Small intestine (tissue), 7 donors: ENCODE measurements around the gene TNNC2. TPM values are rescaled to one million over a fixed set of nuclear protein-coding genes. Genes with fewer than 3 reads are reported as not detected.

Experiments used
- DNase-seq, 2 donors: peaks; one replicate each; pipeline versions ENCODE4 v3.0.0 to v3.0.0-alpha.2; 2013
- FAIRE-seq: peaks from 2 replicates; lab custom pipeline; 2012; peaks lifted over from hg19 to GRCh38; lab: Jason Lieb, UNC
- H3K27ac ChIP-seq, 3 donors: one replicate each; pipeline ENCODE4 v1.5.1; 2013; ENCODE audit warnings: low read length in 2 of 3, mild to moderate bottlenecking in 2 of 3, control low read depth in 1 of 3, inconsistent platforms in 1 of 3, low read depth in 1 of 3, moderate library complexity in 1 of 3
- H3K27me3 ChIP-seq, 3 donors: one replicate each; pipeline ENCODE4 v1.6.1; 2013; ENCODE audit warnings: low read length in 3 of 3, inconsistent platforms in 1 of 3; ENCODE audit not compliant: control insufficient read depth in 3 of 3, insufficient read depth in 3 of 3
- H3K36me3 ChIP-seq, 3 donors: one replicate each; pipeline ENCODE4 v1.6.1; 2013; ENCODE audit warnings: low read length in 3 of 3, inconsistent platforms in 1 of 3, low read depth in 1 of 3, mild to moderate bottlenecking in 1 of 3, moderate library complexity in 1 of 3; ENCODE audit not compliant: control insufficient read depth in 3 of 3, insufficient read depth in 2 of 3
- H3K4me1 ChIP-seq, 3 donors: one replicate each; pipeline ENCODE4 v1.6.1; 2013; ENCODE audit warnings: low read length in 2 of 3, inconsistent platforms in 1 of 3, low read depth in 1 of 3, mild to moderate bottlenecking in 1 of 3, moderate library complexity in 1 of 3; ENCODE audit not compliant: control insufficient read depth in 3 of 3, insufficient read depth in 2 of 3
- H3K4me3 ChIP-seq, 3 donors: one replicate each; pipeline ENCODE4 v1.5.1; 2013; ENCODE audit warnings: low read length in 3 of 3, control low read depth in 1 of 3, inconsistent platforms in 1 of 3, low read depth in 1 of 3, mild to moderate bottlenecking in 1 of 3, moderate library complexity in 1 of 3
- H3K9me3 ChIP-seq, 2 donors: one replicate each; pipeline ENCODE4 v1.6.1; 2013; ENCODE audit warnings: low read depth in 1 of 2, low read length in 1 of 2; ENCODE audit not compliant: control insufficient read depth in 2 of 2, insufficient read depth in 1 of 2
- WGBS, 3 donors: extraction: QIAGEN DNeasy Blood & Tissue Kit; methylation state at CpG; one replicate each; pipeline ENCODE4 v1.1.7; 2013; 5-methylcytosine and 5-hydroxymethylcytosine counted together
- polyA plus RNA-seq, 4 donors: library from polyadenylated mRNA; stranded (reverse) in 3 of 4; unstranded in 1 of 4; fragments of 200-250 nt in 3 of 4; fragments of 120-200 nt in 1 of 4; gene quantifications; one replicate each; pipeline versions ENCODE4 v1.2.1 to v1.2.3, GENCODE V29; 2013
- donor health status: healthy with polysubstance abuse.
- donor health status: control.
- donor health status: control.
- donor health status: Bipolar disorder and iron deficiency.
- donor health status: healthy.

TNNC2 gene
- polyA plus RNA-seq, 4 donors, result 2.6 to 23.7 (median 13.5) TPM

- no peak for DNase-seq
- Histone ChIP-seq H3K9me3 (no peaks in the 10 kb centered on the region), H3K27me3 (no peaks in the 10 kb centered on the region), H3K27ac (peak overlapping the region in 1 of 3 donors; percentile 16), H3K36me3 (peaks cover 14 to 68% (median 20%) of the 10 kb centered on the region in 3 donors), H3K4me1 (no peaks in the 10 kb centered on the region), H3K4me3 (no peak overlapping the region)
- 49 to 82% (median 63%) methylated on average over 5 of the region's 5 CpGs for WGBS, 3 donors
- FAIRE-seq, result no peak
Measured at GRCh38 chr20:45842169-45842812, 15.2 kb upstream of the TNNC2 start.

- H3K9me3 ChIP-seq, result no peaks in the 10 kb centered on the region
- H3K36me3 ChIP-seq, result peaks cover 14 to 63% (median 20%) of the 10 kb centered on the region in 3 donors
- DNase-seq, result no peak
- H3K4me1 ChIP-seq, result no peaks in the 10 kb centered on the region
- WGBS, 3 donors, result 88 to 96% (median 92%) methylated on average over 10 of the region's 10 CpGs
- no peak overlapping the region for H3K27ac ChIP-seq
- FAIRE-seq, result no peak
- H3K27me3 ChIP-seq, result no peaks in the 10 kb centered on the region
- H3K4me3 ChIP-seq, result no peak overlapping the region
Measured at GRCh38 chr20:45841407-45842129, 14.5 kb upstream of the TNNC2 start.

GRCh38 chr20:45840700-45841198 lies 13.6 kb upstream of the TNNC2 start:
- no peak for DNase-seq

GRCh38 chr20:45836841-45837240 lies 9.7 kb upstream of the TNNC2 start:
- H3K4me1 ChIP-seq, result peaks cover 0 to 3% (median 0%) of the 10 kb centered on the region in 3 donors
- no peak overlapping the region for H3K27ac ChIP-seq
- FAIRE-seq, result no peak
- peaks cover 0 to 28% (median 0%) of the 10 kb centered on the region in 3 donors for H3K36me3 ChIP-seq
- H3K27me3 ChIP-seq, result no peaks in the 10 kb centered on the region
- H3K4me3 ChIP-seq, result no peak overlapping the region
- no peaks in the 10 kb centered on the region for H3K9me3 ChIP-seq
- DNase-seq, result no peak
- WGBS, 3 donors, result 19 to 52% (median 29%) methylated on average over 1 of the region's 1 CpG

More at GRCh38 chr20:45840700-45841198, 13.6 kb upstream of the TNNC2 start:
- Histone ChIP-seq H3K4me3 (no peak overlapping the region), H3K27me3 (no peaks in the 10 kb centered on the region), H3K4me1 (no peaks in the 10 kb centered on the region), H3K27ac (no peak overlapping the region), H3K9me3 (no peaks in the 10 kb centered on the region), H3K36me3 (peaks cover 14 to 62% (median 20%) of the 10 kb centered on the region in 3 donors)
- 86 to 91% (median 89%) methylated on average over 21 to 25 of the region's 25 CpGs for WGBS, 3 donors
- FAIRE-seq, result no peak

- DNase-seq (no peak), FAIRE-seq (no peak)
- H3K27ac ChIP-seq, result no peak overlapping the region
- H3K9me3 ChIP-seq, result no peaks in the 10 kb centered on the region
- peaks cover 0 to 3% (median 0%) of the 10 kb centered on the region in 3 donors for H3K4me1 ChIP-seq
- WGBS, 3 donors, result 77 to 94% (median 91%) methylated on average over 5 of the region's 5 CpGs
- peaks cover 0 to 18% (median 0%) of the 10 kb centered on the region in 3 donors for H3K36me3 ChIP-seq
- no peaks in the 10 kb centered on the region for H3K27me3 ChIP-seq
- no peak overlapping the region for H3K4me3 ChIP-seq
Measured at GRCh38 chr20:45835825-45836224, 8.7 kb upstream of the TNNC2 start.

- H3K27ac ChIP-seq, result no peak overlapping the region
- no peaks in the 10 kb centered on the region for H3K27me3 ChIP-seq
- FAIRE-seq (no peak), DNase-seq (no peak)
- H3K9me3 ChIP-seq, result no peaks in the 10 kb centered on the region
- no peak overlapping the region for H3K4me3 ChIP-seq
- peaks cover 0 to 14% (median 0%) of the 10 kb centered on the region in 3 donors for H3K36me3 ChIP-seq
- 67 to 90% (median 80%) methylated on average over 3 of the region's 3 CpGs for WGBS, 3 donors
- H3K4me1 ChIP-seq, result peaks cover 0 to 3% (median 0%) of the 10 kb centered on the region in 3 donors
Measured at GRCh38 chr20:45835329-45835765, 8.2 kb upstream of the TNNC2 start.

- Histone ChIP-seq H3K9me3 (no peaks in the 10 kb centered on the region), H3K36me3 (peaks cover 0 to 8% (median 0%) of the 10 kb centered on the region in 3 donors), H3K27ac (peak overlapping the region in 1 of 3 donors; percentile 22), H3K4me3 (no peak overlapping the region), H3K27me3 (no peaks in the 10 kb centered on the region), H3K4me1 (peaks cover 0 to 3% (median 0%) of the 10 kb centered on the region in 3 donors)
- FAIRE-seq (no peak), DNase-seq (no peak)
- WGBS, 3 donors, result 79 to 84% (median 83%) methylated on average over 14 of the region's 14 CpGs
Measured at GRCh38 chr20:45834797-45835161, 7.7 kb upstream of the TNNC2 start.
